Activated CD4-positive, alpha-beta memory T cell treated with anti-CD3 and anti-CD28 coated beads for 36 hours (primary cell): Measurements from ENCODE around the gene MFGE8. TPM values are rescaled to one million over a fixed set of nuclear protein-coding genes. Genes with fewer than 3 reads are reported as not detected.
"Not testable (repeated sequence)": the region's sequence is repeated elsewhere in the genome, so short reads cannot be mapped to it uniquely, and the experiment has no call there.

Experiments used
- CTCF ChIA-PET: fragments of 350-600 bp; sonication (Branson Sonifier 250); formaldehyde crosslinking; loops from one replicate; lab custom pipeline; 2021; ENCODE audit warnings: antibody characterized with exemption, inconsistent platforms; lab: Charles Lee
- POLR2A ChIA-PET: fragments of 350-600 bp; sonication (Branson Sonifier 250); formaldehyde crosslinking; loops from one replicate; lab custom pipeline; 2021; ENCODE audit warnings: antibody characterized with exemption; lab: Charles Lee
- DNase-seq: peaks from one replicate; pipeline ENCODE4 v3.0.0-alpha.2; 2020
- H3K27ac Mint-ChIP-seq: one replicate; pipeline ENCODE4 v1.8.0; 2021; ENCODE audit warnings: mixed read lengths
- H3K27me3 Mint-ChIP-seq: one replicate; pipeline ENCODE4 v1.8.0; 2021; ENCODE audit warnings: mixed read lengths
- H3K36me3 Mint-ChIP-seq: one replicate; pipeline ENCODE4 v1.8.0; 2021; ENCODE audit warnings: mixed read lengths
- H3K4me1 Mint-ChIP-seq: one replicate; pipeline ENCODE4 v1.8.0; 2021; ENCODE audit warnings: low read depth, mixed read lengths
- H3K4me3 Mint-ChIP-seq: one replicate; pipeline ENCODE4 v1.8.0; 2021; ENCODE audit warnings: mild to moderate bottlenecking, mixed read lengths
- H3K9me3 Mint-ChIP-seq: one replicate; pipeline ENCODE4 v1.8.0; 2021; ENCODE audit warnings: mixed read lengths
- intact Hi-C: fragments of 100-400 bp; cut with micrococcal nuclease; formaldehyde crosslinking; loops from one replicate; pipeline ENCODE4 v1.15.1; 2023
- total RNA-seq, 2 experiments: library from RNA; stranded (reverse); gene quantifications; one replicate each; pipeline ENCODE4 v1.2.3, GENCODE V29; 2021

Gene MFGE8
- total RNA-seq, 2 experiments from 2014 or later: 13.7 to 16.4 TPM

GRCh38 chr15:88934449-88934848 is 21.3 kb upstream of the MFGE8 start:
- H3K27me3 Mint-ChIP-seq, H3K27ac Mint-ChIP-seq, CTCF ChIA-PET, H3K36me3 Mint-ChIP-seq, POLR2A ChIA-PET, H3K4me1 Mint-ChIP-seq, DNase-seq, intact Hi-C loops, H3K4me3 Mint-ChIP-seq, H3K9me3 Mint-ChIP-seq: not testable (repeated sequence)

- intact Hi-C loops: no loop called here
- H3K27me3 Mint-ChIP-seq: peaks cover 9% of the 10 kb centered on the region
- H3K27ac Mint-ChIP-seq: no peak overlapping the region
- H3K36me3 Mint-ChIP-seq: peaks cover 4% of the 10 kb centered on the region
- no peak for DNase-seq
- ChIA-PET CTCF (no interaction called here), POLR2A (no interaction called here)
- H3K4me3 Mint-ChIP-seq: no peak overlapping the region
- peaks cover 10% of the 10 kb centered on the region for H3K9me3 Mint-ChIP-seq
- no peaks in the 10 kb centered on the region for H3K4me1 Mint-ChIP-seq
Observed at GRCh38 chr15:88932875-88933330, 19.7 kb upstream of the MFGE8 start.

- ChIA-PET POLR2A (no interaction called here), CTCF (no interaction called here)
- no peaks in the 10 kb centered on the region for H3K4me1 Mint-ChIP-seq
- intact Hi-C loops: no loop called here
- DNase-seq: no peak
- H3K9me3 Mint-ChIP-seq: peaks cover 11% of the 10 kb centered on the region
- no peak overlapping the region for H3K4me3 Mint-ChIP-seq
- peaks cover 9% of the 10 kb centered on the region for H3K27me3 Mint-ChIP-seq
- H3K36me3 Mint-ChIP-seq: peaks cover 4% of the 10 kb centered on the region
- H3K27ac Mint-ChIP-seq: no peak overlapping the region
Observed at GRCh38 chr15:88932271-88932874, 19.2 kb upstream of the MFGE8 start.

GRCh38 chr15:88930579-88930978 is 17.4 kb upstream of the MFGE8 start:
- Mint-ChIP-seq H3K4me1 (no peaks in the 10 kb centered on the region), H3K36me3 (peaks cover 4% of the 10 kb centered on the region)
- CTCF ChIA-PET: interaction anchor here (1.1 kb wide), 1 partner anchor 26 kb away, joined by 4 read pairs; no protein-coding TSS in a partner anchor

GRCh38 chr15:88929358-88930098 is 16.3 kb upstream of the MFGE8 start:
- H3K36me3 Mint-ChIP-seq, POLR2A ChIA-PET, intact Hi-C loops, DNase-seq, CTCF ChIA-PET, H3K27me3 Mint-ChIP-seq, H3K9me3 Mint-ChIP-seq, H3K27ac Mint-ChIP-seq, H3K4me1 Mint-ChIP-seq, H3K4me3 Mint-ChIP-seq: not testable (repeated sequence)

More at GRCh38 chr15:88930579-88930978, 17.4 kb upstream of the MFGE8 start:
- no peak overlapping the region for H3K4me3 Mint-ChIP-seq
- peaks cover 9% of the 10 kb centered on the region for H3K27me3 Mint-ChIP-seq
- POLR2A ChIA-PET: no interaction called here
- no peak for DNase-seq
- intact Hi-C loops: no loop called here
- H3K27ac Mint-ChIP-seq: no peak overlapping the region
- peaks cover 11% of the 10 kb centered on the region for H3K9me3 Mint-ChIP-seq

GRCh38 chr15:88928192-88928591 is 15.0 kb upstream of the MFGE8 start:
- H3K4me3 Mint-ChIP-seq, H3K4me1 Mint-ChIP-seq, H3K27me3 Mint-ChIP-seq, H3K27ac Mint-ChIP-seq, POLR2A ChIA-PET, intact Hi-C loops, DNase-seq, H3K36me3 Mint-ChIP-seq, H3K9me3 Mint-ChIP-seq: not testable (repeated sequence)
- CTCF ChIA-PET: interaction anchor here (1.7 kb wide), 1 partner anchor 24 kb away, joined by 5 read pairs; no protein-coding TSS in a partner anchor

- H3K36me3 Mint-ChIP-seq, DNase-seq, H3K9me3 Mint-ChIP-seq, H3K4me3 Mint-ChIP-seq, H3K4me1 Mint-ChIP-seq, intact Hi-C loops, H3K27ac Mint-ChIP-seq, POLR2A ChIA-PET: not testable (repeated sequence)
- CTCF ChIA-PET: interaction anchor here (0.6 kb wide), 1 partner anchor 224 kb away, joined by 3 read pairs; no protein-coding TSS in a partner anchor
- H3K27me3 Mint-ChIP-seq: peaks cover 17% of the 10 kb centered on the region
Observed at GRCh38 chr15:88925648-88926047, 12.5 kb upstream of the MFGE8 start.

GRCh38 chr15:88920892-88921435 is 7.8 kb upstream of the MFGE8 start:
- H3K4me1 Mint-ChIP-seq: peaks cover 29% of the 10 kb centered on the region

GRCh38 chr15:88920186-88920891 is 7.2 kb upstream of the MFGE8 start:
- DNase-seq: peak; percentile 37
- peak overlapping the region; percentile 18 for H3K27ac Mint-ChIP-seq
- peaks cover 29% of the 10 kb centered on the region for H3K4me1 Mint-ChIP-seq
- H3K4me3 Mint-ChIP-seq: no peak overlapping the region
- CTCF ChIA-PET: interaction anchor here (7.2 kb wide), 1 partner anchor 17 kb away, joined by 51 read pairs; no protein-coding TSS in a partner anchor
- H3K27me3 Mint-ChIP-seq: peaks cover 17% of the 10 kb centered on the region
- intact Hi-C loops: no loop called here
- POLR2A ChIA-PET: interaction anchor here (1.4 kb wide), 1 partner anchor 169 kb away, joined by 3 read pairs; no protein-coding TSS in a partner anchor
- no peaks in the 10 kb centered on the region for H3K36me3 Mint-ChIP-seq
- no peaks in the 10 kb centered on the region for H3K9me3 Mint-ChIP-seq

More at GRCh38 chr15:88920892-88921435, 7.8 kb upstream of the MFGE8 start:
- H3K4me3 Mint-ChIP-seq, H3K9me3 Mint-ChIP-seq, intact Hi-C loops, H3K27ac Mint-ChIP-seq, H3K36me3 Mint-ChIP-seq: not testable (repeated sequence)
- CTCF ChIA-PET: interaction anchor here (7.2 kb wide), 1 partner anchor 17 kb away, joined by 51 read pairs; no protein-coding TSS in a partner anchor
- peak; percentile 75 for DNase-seq
- H3K27me3 Mint-ChIP-seq: peaks cover 17% of the 10 kb centered on the region
- POLR2A ChIA-PET: interaction anchor here (0.6 to 1.4 kb wide), 2 partner anchors 23 to 169 kb away, joined by 3 read pairs; no protein-coding TSS in a partner anchor

- Mint-ChIP-seq H3K4me3 (no peak overlapping the region), H3K4me1 (peaks cover 29% of the 10 kb centered on the region), H3K9me3 (no peaks in the 10 kb centered on the region), H3K36me3 (no peaks in the 10 kb centered on the region), H3K27ac (no peak overlapping the region), H3K27me3 (peaks cover 17% of the 10 kb centered on the region)
- CTCF ChIA-PET: interaction anchor here (0.9 to 7.2 kb wide), 3 partner anchors 11 to 139 kb away, joined by 3 to 51 read pairs (median 4); no protein-coding TSS in a partner anchor
- intact Hi-C loops: loop anchor here (1.0 to 10.0 kb wide), 3 partner anchors 14 to 416 kb away; partner anchors contain the start of gene POLG
- DNase-seq: peak; percentile 83
- POLR2A ChIA-PET: no interaction called here
Observed at GRCh38 chr15:88918738-88919137, 5.6 kb upstream of the MFGE8 start.

- Mint-ChIP-seq H3K36me3 (no peaks in the 10 kb centered on the region), H3K4me1 (peaks cover 35% of the 10 kb centered on the region), H3K4me3 (no peak overlapping the region), H3K27ac (no peak overlapping the region), H3K9me3 (no peaks in the 10 kb centered on the region), H3K27me3 (peaks cover 16% of the 10 kb centered on the region)
- no peak for DNase-seq
- intact Hi-C loops: loop anchor here (1.0 to 10.0 kb wide), 3 partner anchors 13 to 417 kb away; partner anchors contain the start of gene POLG
- ChIA-PET POLR2A (interaction anchor here (1.1 kb wide), 1 partner anchor 13 kb away, joined by 3 read pairs; no protein-coding TSS in a partner anchor), CTCF (interaction anchor here (0.6 to 7.2 kb wide), 2 partner anchors 14 to 107 kb away, joined by 3 to 51 read pairs; no protein-coding TSS in a partner anchor)
Observed at GRCh38 chr15:88917760-88918159, 4.6 kb upstream of the MFGE8 start.
